Activated T-helper 9 cell treated with anti-CD3 and anti-CD28 coated beads, Interleukin-2, amount 50 U/mL, for 16 hours (primary cell): ENCODE results near the gene GGT7.
"Not testable (repeated sequence)": the region's sequence is repeated elsewhere in the genome, so short reads cannot be mapped to it uniquely, and the experiment has no call there.

Source experiments
- DNase-seq: peaks from one replicate; pipeline ENCODE4 v3.0.0-alpha.2; 2020; ENCODE audit warnings: low read depth

The GGT7 gene, protein sequence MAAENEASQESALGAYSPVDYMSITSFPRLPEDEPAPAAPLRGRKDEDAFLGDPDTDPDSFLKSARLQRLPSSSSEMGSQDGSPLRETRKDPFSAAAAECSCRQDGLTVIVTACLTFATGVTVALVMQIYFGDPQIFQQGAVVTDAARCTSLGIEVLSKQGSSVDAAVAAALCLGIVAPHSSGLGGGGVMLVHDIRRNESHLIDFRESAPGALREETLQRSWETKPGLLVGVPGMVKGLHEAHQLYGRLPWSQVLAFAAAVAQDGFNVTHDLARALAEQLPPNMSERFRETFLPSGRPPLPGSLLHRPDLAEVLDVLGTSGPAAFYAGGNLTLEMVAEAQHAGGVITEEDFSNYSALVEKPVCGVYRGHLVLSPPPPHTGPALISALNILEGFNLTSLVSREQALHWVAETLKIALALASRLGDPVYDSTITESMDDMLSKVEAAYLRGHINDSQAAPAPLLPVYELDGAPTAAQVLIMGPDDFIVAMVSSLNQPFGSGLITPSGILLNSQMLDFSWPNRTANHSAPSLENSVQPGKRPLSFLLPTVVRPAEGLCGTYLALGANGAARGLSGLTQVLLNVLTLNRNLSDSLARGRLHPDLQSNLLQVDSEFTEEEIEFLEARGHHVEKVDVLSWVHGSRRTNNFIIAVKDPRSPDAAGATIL

GRCh38 chr20:34872622-34873224 lies at the start of gene GGT7:
Gene GGT7 (minus strand): TSS chr20:34872856. CDS start chr20:34872815, 41 bp downstream.
- peak; percentile 82 for DNase-seq

DNA sequence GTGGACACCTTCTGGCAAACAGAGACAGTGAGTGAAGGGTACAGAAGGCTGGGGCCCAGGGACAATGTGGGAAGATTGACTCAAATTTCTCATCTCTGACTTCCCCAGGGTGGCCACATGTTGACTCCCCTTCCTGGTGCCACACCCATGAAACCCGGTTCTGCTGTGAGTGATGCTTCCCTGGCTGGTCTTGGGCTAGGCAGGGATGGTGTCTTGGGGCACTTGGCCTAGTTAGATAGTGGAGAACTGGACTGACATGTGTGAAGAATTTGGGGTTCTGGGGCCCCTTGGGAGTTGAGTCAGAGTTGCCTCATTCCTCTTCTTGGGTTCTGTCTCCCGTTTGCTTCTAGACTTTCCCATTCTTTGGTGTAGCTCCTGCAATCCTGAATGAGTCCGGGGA lies 48.8 kb upstream of the GGT7 start:
- no peak for DNase-seq

- no peak for DNase-seq
Observed at GRCh38 chr20:34920055-34920454, 47.4 kb upstream of the GGT7 start.

DNA sequence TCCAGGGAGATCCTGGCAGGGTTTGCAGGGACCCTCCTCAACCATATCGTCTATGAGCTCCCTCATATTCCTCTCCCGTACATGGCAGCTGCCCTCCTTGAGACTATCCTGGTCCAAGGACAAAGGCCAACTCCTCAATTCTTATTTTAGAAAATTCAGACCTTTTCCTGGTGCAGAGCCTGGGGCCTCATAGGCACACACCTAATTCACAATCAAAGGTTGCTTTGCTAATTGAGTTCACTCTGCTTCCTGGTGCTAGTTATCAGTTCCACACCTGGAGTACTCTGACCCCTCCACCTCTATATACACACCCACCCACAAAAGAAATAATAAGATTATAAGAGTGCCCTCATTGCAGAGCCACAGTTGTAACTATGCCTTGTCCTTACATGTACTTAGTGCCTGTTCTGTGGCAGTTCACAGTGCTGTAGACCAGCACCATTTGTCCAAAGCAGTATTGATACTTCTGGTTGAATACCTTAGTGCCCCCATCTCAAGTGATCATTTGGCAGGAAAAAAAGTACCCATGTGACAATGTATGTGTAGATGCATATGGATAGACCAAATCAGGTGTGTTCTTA lies 44.2 kb upstream of the GGT7 start:
- DNase-seq, result no peak

GRCh38 chr20:34915749-34916455 lies 43.2 kb upstream of the GGT7 start:
- DNase-seq, result no peak

- no peak for DNase-seq
Observed at GRCh38 chr20:34915131-34915530, 42.5 kb upstream of the GGT7 start.

DNA sequence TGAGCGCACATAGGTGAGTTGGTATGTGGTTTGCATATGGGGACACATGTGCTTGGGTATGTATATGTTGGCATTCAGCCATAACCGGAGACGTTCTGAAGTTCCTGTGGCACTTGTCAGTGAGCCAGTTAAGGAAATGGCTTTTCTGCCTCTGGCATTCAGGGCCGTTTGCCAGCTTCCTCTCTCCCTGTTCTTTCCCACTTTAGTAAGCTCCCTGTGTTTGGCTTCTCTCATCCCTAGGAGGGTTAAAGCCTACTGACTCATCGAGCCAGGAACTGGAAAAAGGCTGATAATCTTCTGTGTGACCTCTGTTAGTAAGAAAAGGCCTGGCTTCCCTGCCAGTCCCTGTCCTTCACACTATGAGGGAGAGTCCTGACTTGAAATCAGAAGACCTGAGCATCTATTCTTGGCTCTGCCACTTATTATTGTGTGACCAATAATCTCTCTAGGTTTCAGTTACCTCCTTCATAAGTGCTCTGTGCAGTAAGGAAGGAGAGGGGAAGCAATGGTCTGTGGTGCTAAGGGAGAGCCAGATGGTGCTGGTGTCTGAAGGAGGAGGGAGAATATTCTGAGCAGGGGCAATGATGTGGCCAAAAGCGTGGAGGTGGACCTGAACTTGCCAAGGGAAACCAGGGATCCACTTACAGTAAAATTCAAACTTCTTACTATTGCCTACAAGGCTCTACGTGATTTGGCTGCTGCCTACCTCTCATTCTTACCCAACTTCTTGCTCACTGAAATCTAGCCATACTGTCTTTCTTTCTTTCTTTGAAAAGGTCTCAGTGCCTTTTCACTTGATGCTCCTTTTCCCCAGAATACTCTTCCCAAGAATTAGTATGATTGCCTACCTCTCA lies 35.2 kb upstream of the GGT7 start:
- DNase-seq, result no peak

DNA sequence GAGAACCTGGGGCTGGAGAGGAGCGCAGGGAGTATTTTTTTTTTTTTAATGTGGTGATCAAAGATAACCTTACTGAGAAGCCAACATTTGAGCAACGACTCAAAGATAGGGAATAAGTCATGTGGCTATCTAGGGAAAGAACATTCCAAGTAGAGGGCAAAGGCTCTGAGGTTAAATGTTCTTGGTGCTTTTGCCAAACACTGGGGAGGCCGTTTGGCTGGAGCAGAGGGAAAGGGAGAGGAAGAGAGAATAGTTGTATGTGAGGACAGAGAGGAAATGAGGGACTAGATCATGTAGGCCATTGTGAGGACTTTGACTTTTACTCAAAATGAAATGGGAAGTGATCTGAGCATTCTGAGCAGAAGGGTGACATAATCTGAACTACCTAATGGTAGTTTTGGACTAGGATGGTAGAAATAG lies 31.6 kb upstream of the GGT7 start:
- no peak for DNase-seq

- DNase-seq, result not testable (repeated sequence)
Observed at GRCh38 chr20:34898731-34899130, 26.1 kb upstream of the GGT7 start.

- DNase-seq, result not testable (repeated sequence)
Observed at GRCh38 chr20:34898129-34898528, 25.5 kb upstream of the GGT7 start.

- DNase-seq, result no peak
Observed at GRCh38 chr20:34896086-34896621, 23.5 kb upstream of the GGT7 start.

GRCh38 chr20:34895465-34895864 lies 22.8 kb upstream of the GGT7 start:
- DNase-seq, result no peak

DNA sequence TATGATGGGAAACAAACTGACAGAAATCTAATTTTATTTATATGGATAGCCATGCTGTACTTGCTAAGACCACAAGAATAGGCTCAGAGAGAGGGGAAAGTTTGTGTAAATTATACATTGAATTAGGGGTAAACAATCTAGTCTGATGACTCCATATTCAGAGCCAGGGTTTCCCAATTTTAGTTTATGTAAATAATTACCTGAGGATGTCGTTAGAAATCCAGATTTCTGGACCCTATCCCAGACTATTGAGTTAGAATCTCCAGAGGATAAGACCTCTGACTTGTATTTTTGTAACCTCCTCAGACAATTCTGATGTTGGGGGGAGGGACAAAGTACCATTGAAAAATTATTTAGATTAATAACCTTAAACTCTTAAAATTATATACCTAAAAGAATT lies 22.1 kb upstream of the GGT7 start:
- no peak for DNase-seq

DNA sequence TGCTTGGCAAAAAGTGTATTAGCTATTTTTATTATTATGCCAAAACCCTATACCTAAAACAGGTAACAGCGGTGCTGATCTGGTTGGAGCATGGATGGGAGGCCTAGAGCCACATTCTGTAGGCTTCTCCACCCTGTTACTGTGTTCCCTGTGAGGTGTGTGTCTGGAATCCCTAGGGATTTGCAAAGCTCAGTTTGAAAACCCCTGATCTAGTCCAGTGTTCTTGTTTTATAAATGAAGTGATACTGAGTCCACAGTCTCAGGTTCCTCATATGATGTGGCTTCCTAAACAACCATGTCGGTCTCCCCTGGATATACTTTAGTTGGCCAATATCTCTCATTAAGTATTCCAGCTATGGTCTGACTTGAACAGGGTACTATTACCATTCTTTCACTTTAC lies 20.0 kb upstream of the GGT7 start:
- DNase-seq, result no peak

- no peak for DNase-seq
Observed at GRCh38 chr20:34891166-34892062, 18.8 kb upstream of the GGT7 start.

DNA sequence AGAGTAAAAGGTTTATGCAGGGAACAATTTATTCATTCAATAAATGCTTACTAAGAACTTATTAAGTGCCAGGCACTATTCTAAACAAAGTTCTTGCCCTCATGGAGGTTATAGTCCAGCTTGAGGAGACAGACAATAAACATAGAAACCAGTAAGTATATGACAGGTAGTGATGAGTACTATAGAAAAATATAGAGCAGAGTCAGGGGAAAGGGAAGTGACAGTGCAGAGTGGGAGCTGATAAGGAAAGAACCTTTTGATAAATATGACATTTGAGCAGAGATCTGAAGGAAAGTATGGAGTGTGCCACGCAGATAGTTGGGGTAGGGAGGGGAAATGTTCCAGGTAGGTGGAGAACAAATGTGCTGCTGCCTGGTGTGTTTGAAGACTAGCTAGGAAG lies 15.8 kb upstream of the GGT7 start:
- no peak for DNase-seq

DNA sequence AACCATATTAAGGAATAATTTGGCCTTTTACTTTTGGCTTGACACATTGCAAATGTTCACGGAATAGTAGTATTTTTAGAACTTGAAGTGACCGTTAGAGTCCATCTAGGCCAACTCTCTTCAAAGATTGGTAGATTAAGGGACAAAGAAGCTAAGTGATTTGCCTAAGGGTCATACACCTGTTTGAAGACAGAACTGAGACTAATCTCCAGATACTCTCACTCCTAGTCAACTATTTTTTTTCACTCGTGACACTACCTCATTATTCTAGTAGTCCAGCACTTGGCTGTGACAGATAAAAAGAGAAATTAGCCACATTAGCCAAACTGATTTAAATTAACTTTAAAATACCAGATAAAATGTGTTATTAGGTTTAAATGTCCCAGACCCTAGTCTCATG lies 14.4 kb upstream of the GGT7 start:
- DNase-seq, result no peak

DNA sequence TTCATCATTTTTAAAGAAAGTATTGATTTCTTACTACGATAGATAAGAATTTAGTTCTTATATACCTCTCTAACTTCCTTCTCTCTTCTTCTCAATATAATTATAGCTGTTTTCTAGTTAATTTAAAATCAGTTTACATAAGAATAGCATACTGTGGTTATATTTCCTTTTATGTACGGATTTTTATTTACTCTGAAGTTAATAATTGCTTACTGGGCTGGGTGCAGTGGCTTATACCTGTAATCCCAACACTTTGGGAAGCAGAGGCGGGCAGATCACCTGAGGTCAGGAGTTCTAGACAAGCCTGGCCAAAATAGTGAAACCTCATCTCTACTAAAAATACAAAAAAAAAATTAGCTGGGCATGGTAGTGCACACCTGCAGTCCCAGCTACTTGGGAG lies 13.5 kb upstream of the GGT7 start:
- no peak for DNase-seq

DNA sequence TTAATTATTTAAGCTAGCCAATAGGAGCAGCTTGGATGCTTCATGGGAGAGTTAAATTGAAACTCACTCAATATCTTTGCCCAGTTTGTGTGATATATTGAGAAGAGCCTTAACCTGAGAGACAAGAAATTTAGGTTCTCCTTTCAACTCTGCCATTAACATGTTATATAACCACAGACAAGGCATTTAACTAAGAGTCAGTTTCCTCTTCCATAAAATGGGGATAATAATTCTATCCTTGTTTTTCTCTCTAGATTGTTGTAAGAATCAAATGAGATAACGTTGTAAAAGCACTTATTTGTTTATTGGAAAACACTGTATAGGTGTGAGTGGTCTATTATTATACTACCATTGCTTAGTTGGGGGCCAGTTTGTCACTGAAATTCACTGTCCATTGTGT lies 11.6 kb upstream of the GGT7 start:
- no peak for DNase-seq

DNA sequence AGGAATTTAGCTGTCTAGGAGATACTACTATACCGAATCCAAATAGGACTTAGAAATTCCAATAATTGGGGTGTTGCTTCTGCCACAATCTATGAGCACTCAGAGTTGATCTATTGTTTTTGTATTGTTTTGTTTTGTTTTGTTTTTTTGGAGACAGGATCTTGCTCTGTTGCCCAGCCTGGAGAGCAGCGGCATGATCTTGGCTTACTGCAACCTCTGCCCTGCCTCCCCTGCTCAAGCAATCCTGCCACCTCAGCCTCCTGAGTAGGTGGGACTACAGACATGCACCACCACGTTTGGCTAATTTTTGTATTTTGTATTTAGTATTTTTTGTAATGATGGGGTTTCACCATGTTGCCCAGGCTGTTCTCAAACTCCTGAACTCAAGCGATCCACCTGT lies 11.2 kb upstream of the GGT7 start:
- DNase-seq, result no peak
